Neural cell (in vitro differentiated cells): Measurements from ENCODE around the gene CMYA5. TPM values are rescaled to one million over a fixed set of nuclear protein-coding genes. Genes with fewer than 3 reads are reported as not detected.

Experiments used
- H2AFZ ChIP-seq: fragments of 200-600, 300-800 bp; sonication (generic), shearing (Covaris generic); 2 replicates; pipeline ENCODE4 v1.6.0; 2014; ENCODE audit warnings: low read depth, mild to moderate bottlenecking, antibody characterized with exemption, low read length, moderate library complexity
- H3F3A ChIP-seq: fragments of 200-600 bp; shearing (Covaris generic); 2 replicates; pipeline ENCODE4 v1.6.1; 2016; ENCODE audit warnings: mild to moderate bottlenecking, moderate library complexity, mixed read lengths, antibody characterized with exemption, low read length; ENCODE audit not compliant: insufficient read depth, poor library complexity, severe bottlenecking
- H3K27ac ChIP-seq: fragments of 200-600, 300-800 bp; sonication (generic), shearing (Covaris generic); 2 replicates; pipeline ENCODE4 v1.5.1; 2014; ENCODE audit warnings: mild to moderate bottlenecking, low read length, moderate library complexity
- H3K27me3 ChIP-seq: fragments of 300-800, 200-600 bp; sonication (generic), shearing (Covaris generic); 2 replicates; pipeline ENCODE4 v1.6.0; 2014; ENCODE audit warnings: mild to moderate bottlenecking, low read depth, low read length, moderate library complexity; ENCODE audit not compliant: insufficient read depth
- H3K36me3 ChIP-seq: fragments of 300-800, 200-600 bp; sonication (generic), shearing (Covaris generic); 2 replicates; pipeline ENCODE4 v1.5.1; 2014; ENCODE audit warnings: mild to moderate bottlenecking, antibody characterized with exemption, low read length, moderate library complexity; ENCODE audit not compliant: insufficient read depth
- H3K4me2 ChIP-seq: fragments of 300-800, 200-600 bp; sonication (generic), shearing (Covaris generic); 2 replicates; pipeline ENCODE4 v1.6.0; 2014; ENCODE audit warnings: mild to moderate bottlenecking, low read length
- H3K4me3 ChIP-seq: fragments of 300-800, 200-600 bp; sonication (generic), shearing (Covaris generic); 2 replicates; pipeline ENCODE4 v1.5.1; 2014; ENCODE audit warnings: mild to moderate bottlenecking, low read length, moderate library complexity
- H3K79me2 ChIP-seq: fragments of 200-600 bp; shearing (Covaris generic); replicated peaks from 2 replicates; pipeline ENCODE4 v1.6.0; 2014; ENCODE audit warnings: mild to moderate bottlenecking, low read length, moderate library complexity; ENCODE audit not compliant: insufficient read depth
- H3K9ac ChIP-seq: fragments of 300-800, 200-600 bp; sonication (generic), shearing (Covaris generic); 2 replicates; pipeline ENCODE4 v1.6.1; 2016; ENCODE audit warnings: mild to moderate bottlenecking, low read length, mixed read lengths
- H3K9me2 ChIP-seq: fragments of 200-600 bp; shearing (Covaris generic); 2 replicates; pipeline ENCODE4 v1.6.1; 2016; ENCODE audit warnings: mild to moderate bottlenecking, low read length, mixed read lengths; ENCODE audit not compliant: insufficient read depth
- H3K9me3 ChIP-seq: fragments of 200-600, 300-800 bp; sonication (generic), shearing (Covaris generic); 2 replicates; pipeline ENCODE4 v1.6.1; 2016; ENCODE audit warnings: mild to moderate bottlenecking, mixed run types, low read length, moderate library complexity, mixed read lengths
- H4K20me1 ChIP-seq: fragments of 200-600 bp; shearing (Covaris generic); 2 replicates; pipeline ENCODE4 v1.6.1; 2016; ENCODE audit warnings: mild to moderate bottlenecking, mixed run types; ENCODE audit not compliant: insufficient read depth
- CTCF ChIP-seq: fragments of 450-650 bp; IDR thresholded peaks from 2 replicates; pipeline ENCODE4 v1.5.1; 2014; ENCODE audit warnings: antibody characterized with exemption, mild to moderate bottlenecking, moderate library complexity; ENCODE audit not compliant: poor library complexity, severe bottlenecking
- EP300 ChIP-seq: fragments of 450-650 bp; conservative IDR thresholded peaks from 2 replicates; pipeline ENCODE4 v1.6.1; 2014; ENCODE audit warnings: antibody characterized with exemption, mild to moderate bottlenecking, moderate library complexity; ENCODE audit not compliant: poor library complexity, severe bottlenecking
- EZH2 ChIP-seq: fragments of 200-600, 300-800 bp; shearing (Covaris generic), sonication (generic); IDR thresholded peaks from 2 replicates; pipeline ENCODE4 v1.6.1; 2014; ENCODE audit warnings: antibody characterized with exemption, low read length, borderline replicate concordance, mild to moderate bottlenecking; ENCODE audit not compliant: insufficient read depth, poor library complexity, severe bottlenecking
- MXI1 ChIP-seq: fragments of 450-650 bp; conservative IDR thresholded peaks from 2 replicates; pipeline ENCODE4 v1.6.1; 2014; ENCODE audit warnings: antibody characterized with exemption, mild to moderate bottlenecking; ENCODE audit not compliant: poor library complexity, severe bottlenecking
- POLR2AphosphoS5 ChIP-seq: IDR thresholded peaks from 2 replicates; pipeline ENCODE4 v1.6.1; 2012
- RAD21 ChIP-seq: fragments of 450-650 bp; conservative IDR thresholded peaks from 2 replicates; pipeline ENCODE4 v1.6.1; 2014; ENCODE audit warnings: antibody characterized with exemption, mild to moderate bottlenecking, moderate library complexity
- REST ChIP-seq: IDR thresholded peaks from 2 replicates; pipeline ENCODE4 v1.6.1; 2012; ENCODE audit warnings: borderline replicate concordance
- SMC3 ChIP-seq: fragments of 450-650 bp; conservative IDR thresholded peaks from 2 replicates; pipeline ENCODE4 v1.6.1; 2014; ENCODE audit warnings: antibody characterized with exemption, mild to moderate bottlenecking, moderate library complexity; ENCODE audit not compliant: poor library complexity
- TAF1 ChIP-seq: IDR thresholded peaks from 2 replicates; pipeline ENCODE4 v1.6.1; 2012; ENCODE audit warnings: low read depth
- polyA plus RNA-seq: library from polyadenylated mRNA; depleted of rRNA; stranded (reverse); fragments of >200 nt; gene quantifications from 2 replicates; pipeline ENCODE4 v1.2.3, GENCODE V29; 2014

The CMYA5 gene
- polyA plus RNA-seq, 1 donor from 2014 or later, result 0.30 TPM

GRCh38 chr5:79792463-79792862 lies 102.8 kb downstream of the CMYA5 start:
- Histone ChIP-seq H3K4me2 (no peak overlapping the region), H2AFZ (no peak overlapping the region), H3K9me2 (no peaks in the 10 kb centered on the region), H4K20me1 (no peaks in the 10 kb centered on the region), H3K79me2 (no peaks in the 10 kb centered on the region), H3K27me3 (no peaks in the 10 kb centered on the region), H3K36me3 (no peaks in the 10 kb centered on the region), H3F3A (no peaks in the 10 kb centered on the region), H3K9ac (no peak overlapping the region), H3K9me3 (no peaks in the 10 kb centered on the region), H3K4me3 (no peak overlapping the region), H3K27ac (no peak overlapping the region)
- TF ChIP-seq EP300 (no peak), SMC3 (no peak), MXI1 (no peak), RAD21 (no peak), REST (no peak), POLR2AphosphoS5 (no peak), EZH2 (no peak), TAF1 (no peak), CTCF (no peak)

- Histone ChIP-seq H3K27ac (no peak overlapping the region), H3K9me2 (no peaks in the 10 kb centered on the region)
Observed at GRCh38 chr5:79793304-79793703, 103.7 kb downstream of the CMYA5 start.

GRCh38 chr5:79793722-79794121 lies 104.1 kb downstream of the CMYA5 start:
- Histone ChIP-seq H3K79me2 (no peaks in the 10 kb centered on the region), H3K36me3 (no peaks in the 10 kb centered on the region), H3K27ac (no peak overlapping the region), H3K9me2 (no peaks in the 10 kb centered on the region), H3K4me2 (no peak overlapping the region), H3K9me3 (no peaks in the 10 kb centered on the region), H3K9ac (no peak overlapping the region), H4K20me1 (no peaks in the 10 kb centered on the region), H3K27me3 (no peaks in the 10 kb centered on the region), H3K4me3 (no peak overlapping the region), H2AFZ (no peak overlapping the region), H3F3A (no peaks in the 10 kb centered on the region)
- TF ChIP-seq SMC3, result no peak
- no peak for TF ChIP-seq RAD21
- TF ChIP-seq EZH2, result no peak
- TF ChIP-seq EP300, result no peak
- no peak for TF ChIP-seq POLR2AphosphoS5
- no peak for TF ChIP-seq REST
- no peak for TF ChIP-seq MXI1
- TF ChIP-seq TAF1, result no peak
- TF ChIP-seq CTCF, result no peak

More at GRCh38 chr5:79793304-79793703, 103.7 kb downstream of the CMYA5 start:
- Histone ChIP-seq H4K20me1 (no peaks in the 10 kb centered on the region), H3K9me3 (no peaks in the 10 kb centered on the region), H3F3A (no peaks in the 10 kb centered on the region), H3K9ac (no peak overlapping the region), H3K79me2 (no peaks in the 10 kb centered on the region), H2AFZ (no peak overlapping the region), H3K4me3 (no peak overlapping the region), H3K36me3 (no peaks in the 10 kb centered on the region), H3K27me3 (no peaks in the 10 kb centered on the region), H3K4me2 (no peak overlapping the region)
- TF ChIP-seq EP300 (no peak), MXI1 (no peak), TAF1 (no peak)
